ENCODE data around the gene ITPRID1.

DNA sequence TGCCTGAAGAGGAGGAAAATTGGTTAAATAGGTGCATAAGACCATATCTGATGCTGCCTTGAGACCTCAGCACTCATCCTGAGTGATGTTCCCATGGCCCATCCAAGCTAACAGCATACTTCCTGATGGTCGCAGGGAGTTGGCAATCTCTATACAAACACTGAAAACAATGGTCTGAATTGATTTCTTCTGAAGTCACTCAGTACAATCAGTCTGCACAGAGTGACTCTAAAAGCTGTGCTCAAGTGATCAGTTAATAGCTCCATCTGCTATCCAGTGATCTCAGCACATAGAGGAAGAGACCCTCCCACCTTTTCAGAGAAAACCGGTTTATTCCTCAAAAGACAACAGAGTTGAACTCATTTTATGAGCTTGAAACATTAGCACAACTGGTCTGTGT, 177.0 kb downstream of the ITPRID1 start:
- TF ChIP-seq, protein P1, sequence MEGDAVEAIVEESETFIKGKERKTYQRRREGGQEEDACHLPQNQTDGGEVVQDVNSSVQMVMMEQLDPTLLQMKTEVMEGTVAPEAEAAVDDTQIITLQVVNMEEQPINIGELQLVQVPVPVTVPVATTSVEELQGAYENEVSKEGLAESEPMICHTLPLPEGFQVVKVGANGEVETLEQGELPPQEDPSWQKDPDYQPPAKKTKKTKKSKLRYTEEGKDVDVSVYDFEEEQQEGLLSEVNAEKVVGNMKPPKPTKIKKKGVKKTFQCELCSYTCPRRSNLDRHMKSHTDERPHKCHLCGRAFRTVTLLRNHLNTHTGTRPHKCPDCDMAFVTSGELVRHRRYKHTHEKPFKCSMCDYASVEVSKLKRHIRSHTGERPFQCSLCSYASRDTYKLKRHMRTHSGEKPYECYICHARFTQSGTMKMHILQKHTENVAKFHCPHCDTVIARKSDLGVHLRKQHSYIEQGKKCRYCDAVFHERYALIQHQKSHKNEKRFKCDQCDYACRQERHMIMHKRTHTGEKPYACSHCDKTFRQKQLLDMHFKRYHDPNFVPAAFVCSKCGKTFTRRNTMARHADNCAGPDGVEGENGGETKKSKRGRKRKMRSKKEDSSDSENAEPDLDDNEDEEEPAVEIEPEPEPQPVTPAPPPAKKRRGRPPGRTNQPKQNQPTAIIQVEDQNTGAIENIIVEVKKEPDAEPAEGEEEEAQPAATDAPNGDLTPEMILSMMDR (IDR thresholded peaks at IDR 0.05), result no peak
- TF ChIP-seq ZFX (IDR thresholded peaks at IDR 0.05; ENCODE audit: borderline replicate concordance), result no peak
